NCI-H1694 (cell line): ENCODE data around the gene SERAC1.
"Not testable (repeated sequence)": the region's sequence is repeated elsewhere in the genome, so short reads cannot be mapped to it uniquely, and the experiment has no call there.

Experiments used
- DNase-seq: peaks from one replicate; lab custom pipeline; 2025; lab: John Stamatoyannopoulos, UW

Gene SERAC1

DNA sequence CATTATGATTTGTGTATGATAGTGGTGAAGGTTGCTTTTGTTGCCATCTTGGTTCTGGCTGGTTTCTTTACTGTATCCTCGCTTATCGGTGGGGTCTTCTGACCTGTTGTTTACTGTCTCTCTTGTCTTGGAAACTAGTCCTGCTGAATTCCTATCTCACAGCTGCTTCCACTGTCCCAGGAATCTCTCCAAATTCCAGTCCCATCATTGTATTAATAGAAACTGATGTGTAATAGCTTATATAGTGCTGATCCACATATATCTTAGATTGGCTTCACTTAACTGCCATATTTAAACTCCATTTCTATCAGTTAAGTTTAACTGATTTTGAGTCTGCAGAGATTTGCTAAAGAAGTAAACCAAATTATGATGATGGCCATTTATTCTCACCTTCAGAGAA lies 6.0 kb upstream of the SERAC1 start:
- no peak for DNase-seq

DNA sequence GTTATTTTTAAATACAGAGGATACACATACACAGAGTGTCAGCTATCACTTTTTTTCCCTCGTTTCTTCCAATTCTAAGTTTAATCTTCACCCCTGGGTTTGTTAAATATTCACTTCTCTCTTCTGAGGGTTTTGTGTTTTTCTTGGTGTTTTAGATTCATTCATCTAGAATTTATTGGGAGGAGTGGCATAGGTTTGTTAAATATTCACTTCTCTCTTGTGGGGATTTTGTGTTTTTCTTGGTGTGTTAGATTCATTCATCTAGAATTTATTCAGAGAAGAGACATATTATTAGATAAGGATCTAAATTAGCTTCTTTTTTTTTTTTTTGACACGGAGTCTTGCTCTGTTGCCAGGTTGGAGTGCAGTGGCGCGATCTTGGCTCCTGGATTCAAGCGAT lies 3.9 kb upstream of the SERAC1 start:
- DNase-seq = no peak

DNA sequence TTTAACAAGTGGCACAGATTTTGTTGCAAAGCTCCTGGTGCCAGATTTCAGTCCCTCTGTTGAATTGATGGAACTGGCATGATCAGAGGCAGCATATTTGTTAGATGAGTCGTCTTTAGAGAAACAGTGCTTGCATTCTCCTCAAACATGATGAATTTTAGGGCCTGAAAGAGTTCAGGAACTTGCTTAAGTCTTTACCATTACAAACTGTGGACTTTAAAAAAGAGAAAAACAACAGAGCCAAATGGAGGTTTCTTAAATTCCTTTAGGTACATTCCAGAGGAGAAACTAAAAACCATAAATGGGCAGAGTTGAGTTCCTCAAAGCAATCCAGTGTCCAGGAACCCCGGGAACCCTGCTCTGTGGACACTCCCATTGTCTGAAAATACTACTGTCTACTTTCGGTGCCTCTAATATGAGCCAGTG lies 2.6 kb upstream of the SERAC1 start:
- no peak for DNase-seq

- DNase-seq = not testable (repeated sequence)
These were observed 1.6 kb upstream of the SERAC1 start for GRCh38 chr6:158169634-158170033.

- DNase-seq = no peak
These were observed 2.1 kb downstream of the SERAC1 start for GRCh38 chr6:158165919-158166416.

- no peak for DNase-seq
These were observed 3.4 kb downstream of the SERAC1 start for GRCh38 chr6:158164579-158165170.

DNA sequence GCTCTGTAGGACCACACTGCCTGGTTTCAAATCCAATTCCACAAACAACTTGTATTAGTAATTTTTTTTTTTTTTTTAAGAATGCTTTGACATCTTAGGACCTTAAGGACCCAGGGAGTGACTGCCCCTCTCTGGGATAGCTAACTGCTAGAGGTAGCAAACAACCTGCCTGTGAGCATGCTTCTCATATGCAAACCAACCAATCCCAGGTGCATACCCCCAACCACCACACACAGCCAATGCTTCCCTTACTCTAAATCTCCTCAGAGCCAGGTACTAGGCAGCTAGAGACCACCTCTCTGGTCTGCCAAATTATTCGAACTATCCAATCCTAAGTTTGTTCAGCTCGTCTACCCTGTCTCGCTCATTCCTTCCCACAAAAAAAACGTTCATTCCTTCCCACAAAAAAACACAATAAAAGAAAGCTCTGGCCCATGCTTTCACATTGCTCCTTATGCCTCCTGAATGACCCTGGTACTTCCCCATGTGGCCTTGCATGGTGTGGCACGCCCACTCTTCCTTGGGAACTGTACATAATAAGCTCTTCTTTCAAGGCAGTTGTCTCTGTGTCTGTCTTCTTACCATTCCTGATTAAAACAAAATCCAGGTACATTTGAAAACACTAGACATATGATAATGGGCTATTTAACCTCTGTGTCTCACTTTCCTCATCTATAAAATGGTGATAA lies 6.4 kb downstream of the SERAC1 start:
- DNase-seq = no peak

GRCh38 chr6:158160932-158161539 lies 7.0 kb downstream of the SERAC1 start:
- DNase-seq = no peak

GRCh38 chr6:158158748-158159147 lies 9.3 kb downstream of the SERAC1 start:
- DNase-seq = no peak

GRCh38 chr6:158158123-158158522 lies 9.9 kb downstream of the SERAC1 start:
- no peak for DNase-seq

DNA sequence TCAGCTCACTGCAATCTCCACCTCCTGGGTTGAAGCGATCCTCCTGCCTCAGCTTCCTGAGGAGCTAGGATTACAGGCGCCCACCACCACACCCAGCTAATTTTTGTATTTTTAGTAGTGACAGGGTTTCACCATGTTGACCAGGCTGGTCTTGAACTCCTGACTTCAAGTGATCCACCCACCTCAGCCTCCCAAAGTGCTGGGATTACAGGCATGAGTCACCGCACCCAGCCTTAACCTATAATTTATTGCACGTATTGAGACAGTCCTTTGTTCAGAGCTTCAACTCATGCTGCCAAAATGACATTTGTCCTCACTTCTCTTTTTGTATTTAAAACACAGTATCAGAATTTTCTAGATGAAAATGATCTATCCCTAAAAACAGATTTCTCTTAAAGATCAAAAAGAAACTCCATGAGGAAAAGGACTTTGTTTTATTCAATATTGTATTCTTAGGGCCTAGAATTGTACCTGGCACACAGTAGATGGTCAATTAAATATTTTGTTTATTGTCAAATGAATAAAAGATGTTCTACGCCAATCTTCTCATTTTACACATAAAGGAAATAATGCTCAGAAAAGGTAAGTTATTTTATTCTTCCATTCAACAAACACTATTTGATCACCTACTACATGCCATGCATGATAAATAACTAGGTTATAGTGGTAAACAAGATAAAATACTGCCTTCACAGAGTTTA lies 10.8 kb downstream of the SERAC1 start:
- no peak for DNase-seq

GRCh38 chr6:158154816-158155215 lies 13.2 kb downstream of the SERAC1 start:
- DNase-seq = no peak

DNA sequence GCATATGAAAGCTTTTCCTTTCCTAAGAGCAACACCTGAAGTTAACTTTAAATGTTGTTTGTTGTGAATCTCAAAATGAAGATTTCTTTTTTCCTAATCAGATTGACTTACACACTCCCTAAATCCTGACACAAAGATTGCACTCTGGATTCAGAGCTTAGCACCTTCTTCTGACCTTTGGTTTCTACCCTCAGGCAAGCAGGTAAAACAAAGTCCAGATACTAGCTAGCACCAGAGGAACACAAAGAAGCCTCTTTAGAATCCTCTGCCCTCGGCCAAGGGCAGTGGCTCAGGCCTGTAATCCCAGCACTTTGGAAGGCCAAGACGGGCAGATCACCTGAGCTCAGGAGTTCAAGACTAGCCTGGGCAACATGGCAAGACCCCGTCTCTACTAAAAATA lies 14.5 kb downstream of the SERAC1 start:
- DNase-seq = no peak

GRCh38 chr6:158152659-158153058 lies 15.4 kb downstream of the SERAC1 start:
- no peak for DNase-seq

- DNase-seq = not testable (repeated sequence)
These were observed 16.0 kb downstream of the SERAC1 start for GRCh38 chr6:158152025-158152424.

- no peak for DNase-seq
These were observed 17.4 kb downstream of the SERAC1 start for GRCh38 chr6:158150701-158151100.

DNA sequence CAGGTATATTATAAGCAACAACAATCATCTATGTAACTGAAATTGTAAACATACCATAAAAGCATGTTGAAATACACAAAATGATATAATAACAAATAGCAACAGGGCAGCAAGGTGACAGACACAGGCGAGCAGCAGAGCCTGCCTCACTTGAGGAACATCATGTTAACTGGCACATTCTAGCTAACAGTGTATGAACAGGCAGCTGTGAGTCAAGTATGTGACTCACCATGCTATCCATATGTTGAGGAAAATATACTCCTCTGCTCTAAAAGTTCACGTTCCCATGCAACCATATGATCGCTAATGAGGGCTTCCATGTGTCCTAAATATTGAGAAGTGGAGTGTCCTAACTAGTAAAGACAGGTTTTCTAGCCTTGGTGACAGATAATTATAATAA lies 18.4 kb downstream of the SERAC1 start:
- peak; percentile 55 for DNase-seq

DNA sequence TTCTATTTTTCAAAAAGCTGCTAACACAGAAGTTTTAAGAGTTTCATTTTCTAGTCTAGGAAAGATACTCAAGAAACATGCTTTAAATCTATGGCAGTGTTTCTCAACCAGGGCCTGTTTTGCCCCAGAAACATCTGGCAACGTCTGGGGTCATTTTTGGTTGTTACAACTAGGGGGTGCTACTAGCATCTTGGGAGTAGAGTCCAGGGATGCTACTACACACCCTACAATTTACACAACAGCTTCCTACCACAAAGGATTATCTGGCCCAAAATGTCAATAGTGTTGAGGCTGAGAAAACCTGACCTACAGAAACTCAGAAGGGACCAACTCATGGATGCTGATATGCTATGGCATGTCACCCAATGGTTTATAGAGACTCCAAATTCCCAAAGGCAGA lies 24.4 kb downstream of the SERAC1 start:
- DNase-seq = no peak

- no peak for DNase-seq
These were observed 25.3 kb downstream of the SERAC1 start for GRCh38 chr6:158142789-158143188.

DNA sequence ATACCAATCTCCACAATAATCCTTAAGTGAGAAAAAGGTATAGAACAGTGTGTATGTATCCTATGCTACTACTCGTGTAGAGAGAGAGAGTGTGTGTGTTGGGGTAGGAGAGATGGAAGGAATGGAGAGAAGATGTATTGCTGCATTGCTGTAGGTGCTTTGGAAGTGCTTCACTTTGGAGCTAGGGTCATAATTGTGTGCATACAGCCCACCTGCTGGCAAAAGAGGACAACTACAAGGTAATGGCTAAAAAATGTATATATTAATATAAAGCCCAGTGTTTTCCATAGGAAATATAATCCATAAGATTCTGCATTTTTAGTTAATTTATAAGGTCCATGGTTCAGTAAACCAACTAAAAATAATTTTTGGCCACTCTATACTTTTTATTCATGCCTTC lies 36.1 kb downstream of the SERAC1 start:
- DNase-seq = peak; percentile 2

- no peak for DNase-seq
These were observed 42.8 kb downstream of the SERAC1 start for GRCh38 chr6:158125271-158125670.

- DNase-seq = no peak
These were observed 43.8 kb downstream of the SERAC1 start for GRCh38 chr6:158124288-158124687.

DNA sequence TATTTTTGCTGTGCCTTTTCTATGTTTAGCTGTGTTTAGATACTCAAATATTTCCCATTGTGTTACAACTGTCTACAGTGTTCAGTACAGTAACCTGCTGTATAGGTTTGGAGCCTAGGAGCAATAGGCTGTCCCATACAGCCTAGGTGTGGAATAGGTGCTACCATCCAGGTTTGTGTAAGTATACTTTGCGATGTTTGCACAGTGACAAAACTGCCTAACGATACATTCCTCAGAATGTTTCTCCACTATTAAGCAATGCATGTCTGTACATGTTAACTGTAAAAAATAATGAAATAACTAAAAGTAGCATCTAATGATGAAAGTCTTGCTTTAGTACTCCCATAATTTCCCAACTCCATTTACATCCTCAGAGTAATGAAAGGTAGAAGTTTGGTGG lies 46.0 kb downstream of the SERAC1 start:
- DNase-seq = no peak
